Lower leg skin (tissue), 4 donors: ENCODE measurements around the gene MTHFD2. TPM values are rescaled to one million over a fixed set of nuclear protein-coding genes. Genes with fewer than 3 reads are reported as not detected.
A peak's percentile ranks its signal among the peaks of the same experiment; 100 is the strongest.

Experiments
- DNase-seq, 2 donors: peaks; one replicate each; pipeline ENCODE4 v3.0.0-alpha.2; 2019; ENCODE audit warnings: low spot score in 2 of 2
- H3K4me3 ChIP-seq: fragments of 200-600 bp; sonication (generic); 2 replicates; pipeline ENCODE4 v1.5.1; 2017; ENCODE audit warnings: mild to moderate bottlenecking, low read depth; ENCODE audit not compliant: poor library complexity, severe bottlenecking
- CTCF ChIP-seq, 3 donors: fragments of 450-650 bp; IDR thresholded peaks; one replicate each; pipeline ENCODE4 v1.5.1; 2016; ENCODE audit warnings: antibody characterized with exemption in 3 of 3, mild to moderate bottlenecking in 3 of 3, moderate library complexity in 2 of 3
- POLR2A ChIP-seq, 2 donors: fragments of 450-650 bp; IDR thresholded peaks; one replicate each; pipeline ENCODE4 v1.6.1; 2016 to 2017; ENCODE audit warnings: antibody characterized with exemption in 2 of 2, mild to moderate bottlenecking in 1 of 2, moderate library complexity in 1 of 2
- WGBS, 2 donors: methylation state at CpG; one replicate each; pipeline ENCODE4 v1.1.5; 2018; 5-methylcytosine and 5-hydroxymethylcytosine counted together
- intact Hi-C: fragments of 100-400 bp; cut with DNase I; formaldehyde crosslinking; loops from one replicate; pipeline ENCODE4 v1.15.0; 2023; ENCODE audit warnings: low total_unique reads
- total RNA-seq, 4 donors: library from RNA; depleted of rRNA; stranded (reverse); fragments of >200 nt; gene quantifications; one replicate each; pipeline ENCODE4 v1.1.0, GENCODE V29; 2016

MTHFD2 gene
- total RNA-seq, 4 donors from 2014 or later, result 12.5 to 31.8 (median 17.5) TPM

- TF ChIP-seq CTCF (IDR thresholded peaks at IDR 0.05), result no peak
- TF ChIP-seq POLR2A (IDR thresholded peaks at IDR 0.05), result no peak
- no peak overlapping the region for H3K4me3 ChIP-seq
- DNase-seq, result no peak
- intact Hi-C loops, result no loop called here
- 65 to 75% methylated on average over 7 of the region's 7 CpGs for WGBS, 2 donors
These were observed 55.0 kb downstream of the MTHFD2 start for GRCh38 chr2:74253306-74253970.

- TF ChIP-seq POLR2A (IDR thresholded peaks at IDR 0.05) (no peak), CTCF (IDR thresholded peaks at IDR 0.05) (no peak)
- DNase-seq, result no peak
- WGBS, 2 donors, result 76 to 83% methylated on average over 4 of the region's 4 CpGs
- intact Hi-C loops, result no loop called here
- no peak overlapping the region for H3K4me3 ChIP-seq
These were observed 55.5 kb downstream of the MTHFD2 start for GRCh38 chr2:74253971-74254310.

GRCh38 chr2:74255660-74256213, 57.3 kb downstream of the MTHFD2 start:
- WGBS, 2 donors, result 90% methylated on average over 18 of the region's 18 CpGs
- DNase-seq, result peak in 1 of 2 donors; percentile 52
- H3K4me3 ChIP-seq, result no peak overlapping the region
- TF ChIP-seq CTCF (IDR thresholded peaks at IDR 0.05), result no peak
- no peak for TF ChIP-seq POLR2A (IDR thresholded peaks at IDR 0.05)
- intact Hi-C loops, result no loop called here

GRCh38 chr2:74259191-74259590, 60.8 kb downstream of the MTHFD2 start:
- TF ChIP-seq POLR2A (IDR thresholded peaks at IDR 0.05), result no peak
- TF ChIP-seq CTCF (IDR thresholded peaks at IDR 0.05), result no peak
- WGBS, 2 donors, result 54 to 76% methylated on average over 3 of the region's 3 CpGs
- no peak for DNase-seq
- H3K4me3 ChIP-seq, result no peak overlapping the region
- intact Hi-C loops, result no loop called here

GRCh38 chr2:74259733-74260132, 61.3 kb downstream of the MTHFD2 start:
- intact Hi-C loops, result no loop called here
- no peak overlapping the region for H3K4me3 ChIP-seq
- DNase-seq, result no peak
- WGBS, 2 donors, result 65 to 80% methylated on average over 4 of the region's 4 CpGs
- no peak for TF ChIP-seq POLR2A (IDR thresholded peaks at IDR 0.05)
- TF ChIP-seq CTCF (IDR thresholded peaks at IDR 0.05), result no peak

- DNase-seq, result no peak
- WGBS, 2 donors, result 69 to 77% methylated on average over 2 of the region's 2 CpGs
- no peak for TF ChIP-seq CTCF (IDR thresholded peaks at IDR 0.05)
- no peak for TF ChIP-seq POLR2A (IDR thresholded peaks at IDR 0.05)
- no peak overlapping the region for H3K4me3 ChIP-seq
- intact Hi-C loops, result no loop called here
These were observed 62.1 kb downstream of the MTHFD2 start for GRCh38 chr2:74260495-74260894.
